Activated CD4-positive, CD25-positive, alpha-beta regulatory T cell (primary cell): Measurements from ENCODE around the gene ARMC5.
"Not testable (repeated sequence)": the region's sequence is repeated elsewhere in the genome, so short reads cannot be mapped to it uniquely, and the experiment has no call there.

Experiments
- DNase-seq, 4 experiments: peaks; one replicate each; lab custom pipeline; 2025; lab: John Stamatoyannopoulos, UW

The ARMC5 gene

DNA sequence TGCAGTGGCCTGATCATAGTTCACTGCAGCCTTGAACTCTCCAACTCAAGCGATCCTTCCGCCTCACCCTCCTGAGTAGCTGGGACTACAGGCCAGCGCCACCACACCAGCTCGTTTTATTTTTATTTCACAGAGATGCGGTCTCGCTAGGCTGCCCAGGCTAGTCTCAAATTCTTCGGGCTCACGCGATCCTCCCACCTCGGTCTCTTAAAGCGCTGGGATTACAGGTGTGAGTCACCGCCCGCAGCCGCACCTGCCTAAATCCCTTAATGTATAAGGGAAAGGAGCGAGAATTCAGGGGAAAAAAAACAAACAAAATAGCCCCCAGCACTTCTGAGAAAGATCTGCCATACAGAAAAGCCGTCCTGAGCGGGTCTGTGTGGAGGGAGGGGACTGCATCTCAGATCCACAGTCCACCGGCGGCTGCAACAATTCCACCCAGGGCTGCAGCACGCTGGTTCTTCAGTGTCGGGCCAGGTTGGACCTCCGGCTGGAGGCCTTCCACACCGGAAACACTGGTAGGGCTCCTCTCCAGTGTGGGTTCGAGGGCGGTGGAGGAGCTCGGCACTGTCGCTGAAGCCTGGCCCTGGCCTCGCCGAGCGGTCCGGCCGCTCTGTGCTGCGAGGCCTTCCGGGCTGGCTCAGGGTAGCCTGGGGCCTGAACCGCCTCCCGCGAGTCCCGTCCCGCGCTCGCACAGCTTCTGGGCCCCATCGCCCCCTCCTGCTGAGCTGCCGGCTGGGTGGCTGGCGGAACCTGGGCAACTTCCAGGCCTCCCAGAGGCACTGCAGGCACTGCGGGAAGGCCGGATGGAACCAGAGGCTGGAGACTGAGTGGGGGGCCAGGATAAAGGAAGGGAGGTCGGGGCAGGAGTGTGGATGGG lies 23.7 kb upstream of the ARMC5 start:
- no peak for DNase-seq

DNA sequence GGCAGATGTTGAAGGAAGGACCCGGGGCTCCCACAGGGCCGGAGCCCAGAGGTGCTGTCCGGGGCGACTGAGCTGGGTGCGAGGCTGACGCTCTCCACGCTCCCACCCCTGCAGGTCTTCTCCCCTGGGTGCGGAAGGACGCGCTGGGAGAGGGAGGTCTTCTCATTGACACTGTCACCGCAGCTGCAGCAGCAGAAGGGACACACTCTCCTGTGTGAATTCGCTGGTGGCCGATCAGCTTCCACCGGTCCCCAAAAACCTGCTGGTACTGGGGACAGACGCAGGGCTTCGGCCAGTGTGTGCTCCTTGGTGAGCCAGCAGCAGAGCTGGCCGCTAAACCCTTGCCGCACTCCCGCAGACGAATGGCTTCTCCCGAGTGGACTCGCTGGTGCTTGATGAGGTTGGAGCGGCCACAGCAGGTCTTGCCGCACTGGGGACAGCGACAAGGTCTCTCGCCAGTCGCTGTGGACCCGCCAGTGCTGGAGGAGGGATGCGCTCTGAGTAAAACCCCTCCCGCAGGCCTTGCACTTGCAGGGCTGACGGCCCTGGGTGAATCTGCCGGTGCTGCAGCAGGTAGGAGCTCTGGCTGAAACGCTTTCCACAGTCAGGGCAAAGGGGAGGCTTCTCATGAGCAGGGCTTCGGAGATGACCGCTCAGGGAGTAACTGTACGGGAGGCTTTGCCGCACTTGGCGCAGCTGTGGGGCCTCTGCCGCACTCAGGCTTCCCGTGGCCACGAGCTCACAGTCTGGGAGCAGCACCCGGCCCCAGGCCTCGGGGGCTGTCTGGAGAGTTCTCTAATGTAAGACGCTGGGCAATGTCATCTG lies 22.9 kb upstream of the ARMC5 start:
- no peak for DNase-seq

DNA sequence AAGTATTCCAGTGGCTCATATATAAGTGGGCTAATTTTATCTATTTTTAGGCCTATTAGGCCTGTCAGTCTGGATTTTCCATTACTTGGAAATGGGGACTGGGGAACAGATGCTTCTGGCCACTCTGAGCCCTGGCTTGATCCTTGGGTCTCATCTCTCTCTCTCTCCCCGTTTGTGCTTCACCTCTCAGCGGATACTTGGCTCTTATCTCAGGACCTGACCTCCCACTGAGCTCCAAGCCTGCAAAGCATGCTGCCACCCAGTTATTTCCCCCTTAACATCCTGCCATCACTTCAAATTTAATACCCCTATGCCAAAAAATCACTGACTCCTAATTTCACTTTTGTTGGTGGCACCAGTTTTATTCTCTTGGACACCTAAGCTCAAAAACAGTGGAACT lies 20.9 kb upstream of the ARMC5 start:
- no peak for DNase-seq

DNA sequence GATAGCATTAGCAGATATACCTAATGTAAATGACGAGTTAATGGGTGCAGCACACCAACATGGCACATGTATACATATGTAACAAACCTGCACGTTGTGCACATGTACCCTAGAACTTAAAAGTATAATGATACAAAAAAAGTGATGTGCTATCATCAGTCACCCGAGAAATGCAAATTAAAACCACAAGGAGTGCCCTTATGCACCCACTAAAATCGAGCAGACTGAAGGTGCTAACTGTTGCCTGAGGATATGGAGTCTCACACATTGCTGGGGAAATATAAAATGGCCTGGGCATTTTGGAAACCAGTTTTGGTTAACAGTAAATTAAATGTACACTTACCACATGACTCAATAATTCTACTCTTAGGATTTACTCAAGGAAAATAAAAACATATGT lies 20.3 kb upstream of the ARMC5 start:
- not testable (repeated sequence) for DNase-seq

DNA sequence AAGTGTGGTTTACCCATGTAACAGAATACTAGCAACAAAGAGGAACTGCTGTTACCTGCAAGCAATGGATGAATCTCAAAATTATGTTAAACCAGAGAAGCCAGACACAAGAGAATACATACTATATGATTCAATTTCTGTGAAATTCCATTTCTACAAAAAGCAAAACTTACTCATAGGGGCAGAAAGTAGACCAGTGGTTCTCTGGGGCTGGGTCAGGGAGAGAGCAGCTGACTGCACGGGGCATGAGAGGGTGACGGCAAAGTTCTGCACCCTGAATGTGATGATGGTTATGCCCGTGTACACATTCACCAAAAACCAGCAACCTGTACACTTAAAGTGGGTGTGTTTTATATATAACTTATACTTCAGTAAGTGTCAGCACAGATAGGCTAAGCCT lies 19.8 kb upstream of the ARMC5 start:
- DNase-seq, result no peak

DNA sequence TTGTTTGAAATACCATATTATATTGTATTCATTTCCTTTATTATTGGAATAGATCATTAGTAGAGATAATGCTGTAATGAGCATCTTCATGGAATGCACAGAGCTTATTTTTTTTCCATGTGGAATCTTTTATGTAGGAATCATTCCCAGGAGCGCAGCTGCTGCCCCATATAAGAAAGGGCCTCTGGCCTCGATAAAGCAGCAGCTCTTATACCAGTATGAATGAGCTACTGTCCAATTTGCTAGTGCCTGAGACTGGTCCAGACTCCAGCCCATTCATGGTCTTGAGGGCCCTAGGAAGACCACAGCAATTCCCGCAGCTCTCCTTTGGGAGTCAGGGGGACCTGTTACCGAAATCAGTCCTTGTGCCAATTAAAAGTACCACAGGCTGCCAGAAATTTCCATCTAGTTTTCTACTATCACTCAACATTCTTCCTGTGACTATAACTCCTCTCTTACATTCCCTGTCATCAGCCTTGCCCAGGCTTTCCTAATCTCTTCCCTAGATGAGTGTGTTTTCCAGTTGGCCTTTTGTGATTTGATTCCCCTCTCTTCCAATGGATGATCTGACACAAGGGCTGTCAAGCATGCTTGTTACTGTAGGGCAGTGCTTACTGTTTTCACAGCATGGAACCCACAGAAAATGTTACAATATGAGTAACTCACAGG lies 18.7 kb upstream of the ARMC5 start:
- no peak for DNase-seq

DNA sequence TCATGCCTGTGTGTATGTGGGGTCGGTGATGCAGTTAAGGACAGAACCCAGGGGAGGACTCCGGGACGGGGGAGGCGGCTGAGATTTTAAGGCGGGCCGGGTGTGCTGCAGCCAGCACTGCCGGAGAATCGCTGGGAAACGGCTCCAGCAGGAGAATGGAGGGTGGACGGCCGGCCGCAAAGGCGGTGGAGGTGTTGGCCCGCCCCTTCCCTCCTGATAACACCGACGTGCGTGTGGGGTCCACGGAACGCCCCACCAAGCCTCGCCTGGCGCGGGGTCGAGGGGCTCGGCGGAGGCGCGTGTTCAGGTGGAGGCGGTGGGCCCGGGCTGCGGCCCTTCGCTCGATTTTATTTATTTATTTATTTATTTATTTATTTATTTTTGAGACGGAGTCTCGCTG lies 17.3 kb upstream of the ARMC5 start:
- DNase-seq, result no peak

DNA sequence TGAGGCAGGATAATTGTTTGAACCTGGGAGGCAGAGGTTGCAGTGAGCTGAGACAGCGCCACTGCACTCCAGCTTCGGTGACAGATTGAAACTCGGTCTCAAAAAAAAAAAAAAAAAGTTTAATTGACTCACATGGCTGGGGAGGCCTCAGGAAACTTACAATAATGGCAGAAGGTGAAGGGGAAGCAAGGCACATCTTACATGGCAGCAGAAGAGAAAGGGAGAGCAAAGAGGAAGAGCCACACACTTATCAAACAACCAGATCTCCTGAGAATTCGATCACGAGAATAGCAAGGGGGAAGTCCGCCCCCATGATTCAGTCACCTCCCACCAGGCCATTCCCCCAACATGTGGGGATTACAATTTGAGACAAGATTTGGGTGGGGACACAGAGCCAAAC lies 13.4 kb upstream of the ARMC5 start:
- DNase-seq, result not testable (repeated sequence)

DNA sequence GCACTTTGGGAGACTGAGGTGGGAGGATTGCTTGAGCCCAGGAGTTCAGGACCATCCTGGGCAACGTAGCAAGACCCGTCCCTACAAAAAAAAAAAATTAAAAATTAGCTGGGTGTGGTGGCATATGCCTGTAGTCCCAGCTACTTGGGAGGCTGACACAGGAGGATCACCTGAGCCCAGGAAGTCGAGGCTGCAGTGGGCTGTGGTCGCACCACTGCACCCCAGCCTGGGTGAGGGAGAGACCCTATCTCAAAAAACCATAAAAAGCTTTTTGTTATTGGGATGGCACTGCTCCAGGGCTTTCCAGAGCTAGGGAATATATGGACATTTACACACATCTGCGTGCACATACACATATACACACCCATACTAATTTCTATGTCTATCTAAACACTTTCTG lies 8.1 kb upstream of the ARMC5 start:
- DNase-seq, result no peak

DNA sequence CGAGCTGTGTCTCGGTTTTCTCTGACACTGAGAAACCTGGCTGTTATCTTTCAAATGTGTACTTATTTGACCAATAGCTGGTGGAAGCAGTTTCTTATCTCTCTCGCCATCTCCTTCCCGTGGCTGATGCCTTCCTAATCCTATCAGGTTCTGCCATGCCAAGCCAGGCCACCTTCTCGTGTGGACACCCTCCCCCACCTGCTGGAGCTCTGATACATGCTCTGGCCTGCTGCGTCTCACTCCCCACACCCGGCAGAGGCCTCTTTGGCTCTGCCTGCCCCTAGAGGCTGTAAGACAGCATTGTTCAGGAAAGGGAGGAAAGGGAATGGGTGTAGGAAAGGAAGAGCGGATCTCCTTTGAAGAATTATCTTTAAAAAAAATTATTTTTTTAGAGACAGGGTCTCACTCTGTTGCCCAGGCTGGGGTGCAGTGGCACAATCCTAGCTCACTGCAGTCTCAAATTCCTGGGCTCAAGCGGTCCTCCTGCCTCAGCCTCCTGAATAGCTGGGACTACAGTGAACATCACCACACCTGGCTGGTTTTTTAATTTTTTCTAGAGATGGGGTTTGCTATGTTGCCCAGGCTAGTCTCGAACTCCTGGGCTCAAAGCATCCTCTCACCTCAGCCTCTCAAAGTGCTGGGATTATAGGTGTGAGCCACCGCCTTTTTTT lies 7.5 kb upstream of the ARMC5 start:
- DNase-seq, result no peak

DNA sequence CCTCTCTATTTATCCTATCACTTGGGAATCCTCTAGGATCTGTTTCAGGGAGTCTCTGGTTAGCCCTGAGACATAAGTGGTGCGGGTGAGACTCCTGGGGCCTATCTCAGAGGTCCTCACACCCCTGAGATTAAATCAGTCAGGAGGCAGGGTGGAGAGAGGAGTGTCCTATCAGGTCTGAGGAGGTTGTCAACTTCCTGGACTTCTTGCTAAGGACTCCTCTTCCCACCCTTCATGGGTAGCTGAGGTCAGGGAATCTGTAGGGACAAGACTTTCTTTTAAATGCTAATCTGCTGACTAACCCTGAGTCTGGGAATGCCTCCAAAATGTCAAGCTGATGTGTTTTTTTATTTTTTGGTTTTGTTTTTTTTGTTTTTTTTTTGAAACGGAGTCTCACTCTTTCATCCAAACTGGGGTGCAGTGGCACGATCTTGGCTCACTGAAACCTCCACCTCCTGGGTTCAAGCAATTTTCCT lies 6.6 kb upstream of the ARMC5 start:
- no peak for DNase-seq

DNA sequence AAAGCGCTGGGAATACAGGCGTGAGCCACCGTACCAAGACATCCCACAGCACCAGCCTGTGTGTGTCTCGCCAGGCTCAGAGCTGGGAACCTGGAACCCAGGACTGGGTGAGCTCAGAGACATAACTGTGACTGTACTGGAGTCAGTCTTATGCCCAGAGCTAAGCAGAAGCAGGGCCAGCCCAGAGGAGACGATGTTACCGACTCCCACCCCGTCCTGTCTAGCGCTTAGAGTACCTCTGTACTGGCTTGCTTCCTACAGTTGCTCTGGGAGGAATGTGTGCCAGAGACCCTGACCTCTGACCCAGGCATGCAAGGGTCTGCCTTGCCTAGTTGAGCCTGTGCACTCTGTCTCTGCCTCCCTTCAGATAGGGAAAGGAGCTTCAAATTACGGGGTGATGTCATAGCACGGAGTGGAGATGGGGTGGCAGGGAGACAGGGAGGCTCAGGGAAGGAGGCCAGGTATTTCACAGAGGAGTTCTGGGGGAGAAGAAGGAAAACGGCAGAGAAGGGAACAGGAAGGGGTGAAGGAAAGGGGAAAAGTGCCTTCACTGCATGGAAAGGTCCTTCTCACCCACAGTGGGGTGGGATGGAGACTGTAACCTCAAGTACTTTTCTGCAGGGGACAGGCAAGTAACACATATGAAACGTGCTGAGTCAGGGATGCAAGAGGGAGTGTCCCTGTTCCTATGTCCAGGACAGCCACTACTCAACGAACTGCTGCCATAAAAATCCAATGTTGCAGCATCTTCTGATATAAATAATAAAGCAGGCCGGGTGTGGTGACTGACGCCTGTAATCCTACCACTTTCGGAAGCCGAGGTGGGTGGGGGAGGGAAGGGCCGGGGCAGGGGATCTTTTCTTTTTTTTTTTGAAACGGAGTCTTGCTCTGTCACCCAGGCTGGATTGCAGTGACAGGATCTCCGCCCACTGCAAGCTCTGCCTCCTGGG lies 5.8 kb upstream of the ARMC5 start:
- no peak for DNase-seq

DNA sequence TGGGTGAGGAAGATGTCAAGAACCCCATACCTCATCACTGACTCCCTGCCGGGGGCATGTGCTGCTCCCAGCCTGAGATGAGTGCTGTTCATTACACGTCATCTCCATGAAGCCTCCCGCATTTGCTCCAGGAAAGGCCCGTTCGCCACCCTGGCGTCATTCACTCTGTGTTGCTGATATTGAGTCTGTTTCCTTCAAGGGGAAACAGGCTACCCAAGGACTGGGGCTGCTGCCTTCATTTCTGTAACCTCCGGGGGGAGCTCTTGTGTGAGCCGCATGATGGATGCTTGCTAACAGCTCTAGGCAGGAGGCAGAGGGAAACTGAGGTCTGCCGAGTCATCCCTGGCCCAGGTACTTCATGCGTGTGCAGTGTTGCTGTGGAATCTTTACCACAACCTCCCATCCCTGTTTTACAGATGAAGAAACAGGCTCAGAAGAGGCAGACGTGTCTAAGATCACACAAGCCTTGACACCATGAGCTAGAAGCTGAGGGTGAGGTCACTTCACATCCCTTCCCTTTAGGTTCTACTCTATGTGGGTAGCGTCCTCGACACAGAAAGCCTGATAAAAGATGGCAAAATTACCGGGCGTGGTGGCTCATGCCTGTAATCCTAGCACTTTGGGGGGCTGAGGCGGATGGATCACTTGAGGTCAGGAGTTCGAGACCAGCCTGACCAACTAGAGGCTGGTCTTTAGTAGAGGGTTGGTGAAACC lies 3.5 kb upstream of the ARMC5 start:
- no peak for DNase-seq

DNA sequence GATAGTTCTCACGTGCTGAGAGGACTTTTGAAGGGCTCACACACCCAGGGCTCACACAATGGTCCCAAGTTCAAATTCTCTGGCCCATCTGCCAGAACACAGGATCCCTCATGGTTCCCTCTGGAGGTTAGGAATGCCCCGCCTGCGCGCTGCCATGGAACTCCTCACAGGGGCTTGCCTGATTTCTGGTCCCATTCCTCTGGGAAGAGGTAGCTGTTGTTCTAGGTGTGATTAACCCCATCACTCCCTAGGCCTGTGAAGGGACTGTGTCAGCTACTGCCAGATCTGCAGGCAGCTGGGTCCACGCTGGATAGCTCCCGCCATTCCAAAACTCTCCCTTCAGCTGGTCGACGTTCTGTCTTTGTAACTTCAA lies 2.3 kb upstream of the ARMC5 start:
- no peak for DNase-seq

DNA sequence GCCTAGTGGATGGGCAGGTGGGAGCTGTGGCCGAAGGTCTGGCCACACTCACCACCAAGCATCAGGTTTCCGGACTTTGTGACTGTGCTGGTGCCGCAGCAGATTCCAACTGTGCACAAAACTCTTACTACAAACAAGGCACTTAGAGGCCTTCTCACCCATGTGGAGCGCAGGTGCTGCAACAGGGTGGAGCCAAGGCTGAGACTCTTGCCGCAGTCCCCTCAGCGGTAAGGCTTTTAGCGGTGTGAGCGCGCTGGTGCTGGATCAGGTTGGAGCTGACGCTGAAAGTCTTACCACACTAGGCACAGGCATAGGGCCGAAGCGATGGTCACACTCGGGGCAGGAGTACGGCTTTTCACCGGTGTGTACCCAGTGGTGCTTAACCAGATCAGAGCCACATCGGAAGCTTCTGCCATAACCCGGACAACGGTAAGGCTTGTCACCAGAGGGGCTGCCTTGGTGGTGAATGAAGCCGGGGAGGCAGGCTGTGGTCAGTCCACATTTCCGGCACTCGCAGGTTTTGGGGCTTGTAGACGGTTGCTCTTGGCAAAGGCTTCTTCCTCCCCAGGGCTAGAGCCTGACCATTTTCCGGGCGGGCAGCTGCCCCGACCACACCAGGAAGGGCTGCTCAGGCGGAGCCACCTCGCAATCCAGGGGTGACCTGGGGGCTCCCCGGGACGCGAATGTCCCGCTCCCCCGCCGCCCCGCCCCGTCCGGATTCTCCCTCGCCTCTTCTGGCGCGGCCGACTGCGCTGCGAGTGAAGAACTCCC lies 1.0 kb upstream of the ARMC5 start:
- peak in 1 of 4 experiments; percentile 29 for DNase-seq

DNA sequence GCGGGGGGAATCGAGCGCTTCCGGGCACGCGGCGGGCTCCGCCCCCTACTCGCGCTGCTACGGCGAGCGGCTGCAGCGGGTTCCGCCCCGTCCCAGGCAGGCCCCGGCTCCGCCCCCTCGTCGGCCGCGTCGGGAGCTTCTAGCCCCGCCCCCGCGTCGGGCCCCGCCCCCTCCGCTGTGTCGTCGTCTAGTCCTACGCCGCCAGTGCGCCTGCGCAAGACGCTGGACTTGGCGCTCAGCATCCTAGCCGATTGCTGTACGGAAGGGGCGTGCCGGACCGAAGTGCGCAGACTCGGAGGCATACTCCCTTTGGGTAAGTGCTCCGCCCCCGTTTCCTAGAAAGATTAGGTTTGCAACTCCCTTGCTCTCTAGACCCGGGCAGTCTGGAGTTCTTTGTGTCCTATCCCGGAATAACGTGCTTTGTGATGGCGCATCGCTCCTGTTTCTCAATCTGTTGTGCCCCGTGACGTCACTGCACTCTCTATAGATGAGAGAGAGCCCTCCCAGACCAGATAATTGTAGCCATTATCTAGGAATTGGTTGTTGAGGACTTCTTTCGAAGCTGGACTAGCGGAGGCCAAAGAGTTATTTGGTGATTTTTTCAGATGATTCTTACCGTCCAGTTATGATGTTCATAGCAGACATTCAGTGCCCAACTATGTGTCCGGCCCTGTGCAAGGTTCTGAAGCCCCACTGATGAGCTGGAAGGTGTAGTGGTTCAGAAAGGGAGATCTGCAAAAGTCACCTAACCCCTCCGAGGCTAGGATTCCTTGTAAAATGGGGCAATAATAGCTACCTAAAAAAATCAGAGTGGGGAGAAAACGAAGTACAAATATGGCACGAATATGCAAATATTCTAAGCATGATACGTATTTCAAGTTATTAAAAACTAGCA lies 633 bp downstream of the ARMC5 start:
- DNase-seq, result peak; percentile 99 to 100 (median 100)

DNA sequence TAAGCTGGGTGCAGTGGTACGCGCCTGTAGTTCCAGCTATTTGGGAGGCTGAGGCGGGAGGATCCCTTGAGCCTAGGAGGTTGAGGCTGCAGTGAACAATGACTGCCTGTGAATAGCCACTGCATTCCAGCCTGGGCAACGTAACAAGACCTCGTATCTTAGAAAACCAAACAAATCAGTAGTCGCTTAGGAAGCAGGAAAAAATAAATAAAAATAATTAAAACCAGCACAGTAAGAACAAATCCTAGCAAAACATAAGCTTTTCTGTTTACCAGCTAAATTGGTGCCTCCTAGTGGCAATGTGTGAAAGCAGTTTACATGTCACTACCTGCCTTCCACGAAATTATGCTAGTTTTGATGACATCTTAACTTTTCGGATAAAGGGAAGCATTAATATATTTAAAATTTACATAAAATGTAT lies 1.3 kb downstream of the ARMC5 start:
- DNase-seq, result no peak

DNA sequence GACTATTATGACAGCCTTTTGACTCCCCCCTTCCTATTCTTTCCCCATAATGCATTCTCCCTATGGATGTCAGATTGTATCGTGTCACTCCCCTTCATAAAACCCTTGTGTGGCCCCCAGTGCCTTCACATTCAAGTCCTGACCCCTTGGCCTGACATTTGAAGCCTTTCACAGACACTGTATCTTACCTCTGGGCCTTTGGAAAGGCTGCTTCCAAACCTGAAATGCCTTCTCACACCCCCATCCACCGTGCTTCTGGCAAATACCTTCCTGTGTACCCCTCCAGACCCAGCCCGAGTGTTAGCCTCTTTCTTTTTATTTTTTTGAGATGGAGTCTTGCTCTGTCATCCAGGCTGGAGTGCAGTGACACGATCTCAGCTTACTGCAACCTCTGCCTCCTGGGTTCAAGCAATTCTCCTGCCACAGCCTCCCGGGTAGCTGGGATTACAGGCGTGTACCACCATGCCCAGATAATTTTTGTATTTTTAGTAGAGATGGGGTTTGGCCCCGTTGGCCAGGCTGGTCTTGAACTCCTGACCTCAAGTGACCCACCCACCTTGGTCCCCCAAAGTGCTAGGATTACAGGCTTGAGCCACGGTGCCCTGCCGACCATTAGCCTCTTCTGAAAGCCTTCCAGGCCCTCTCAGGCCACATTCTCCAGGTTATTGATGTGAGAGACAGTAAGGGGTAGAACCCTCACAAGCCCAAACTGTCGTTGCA lies 2.1 kb downstream of the ARMC5 start:
- no peak for DNase-seq
